PC-3 (cell line): ENCODE measurements around the gene SERPINE2. TPM values are rescaled to one million over a fixed set of nuclear protein-coding genes. Genes with fewer than 3 reads are reported as not detected.

ENCODE experiments used
- ATAC-seq: fragments of 200-7000 bp; cut with Tn5 transposase; 2 replicates; pipeline ENCODE4 v1.9.1; 2020; ENCODE audit warnings: mild to moderate bottlenecking, moderate library complexity
- BruUV-seq: library from RNA; stranded (reverse); fragments of 400-500 nt; replicated peaks from 2 replicates; lab custom pipeline; 2021; lab: Mats Ljungman, UMichigan
- CTCF ChIA-PET: fragments of 300-600 bp; sonication (Branson Sonifier 250); formaldehyde crosslinking; loops from one replicate; lab custom pipeline; 2022; ENCODE audit warnings: antibody characterized with exemption; lab: Charles Lee
- POLR2A ChIA-PET: fragments of 300-600 bp; sonication (Branson Sonifier 250); formaldehyde crosslinking; loops from one replicate; lab custom pipeline; 2022; ENCODE audit warnings: antibody characterized with exemption; ENCODE audit not compliant: unreplicated experiment; lab: Charles Lee
- DNase-seq: peaks from one replicate; pipeline ENCODE4 v3.0.0-alpha.2; 2015
- H2AFZ ChIP-seq: fragments of 300-600 bp; sonication (generic); 2 replicates; pipeline ENCODE4 v1.6.0; 2016; ENCODE audit warnings: antibody characterized with exemption, low read length
- H3F3A ChIP-seq: fragments of 300-600 bp; sonication (generic); one replicate; pipeline ENCODE4 v1.6.0; 2017; ENCODE audit warnings: antibody characterized with exemption, low read length, control low read depth, mild to moderate bottlenecking; ENCODE audit not compliant: unreplicated experiment
- H3K27ac ChIP-seq: fragments of 300-600 bp; sonication (generic); 2 replicates; pipeline ENCODE4 v1.5.1; 2016; ENCODE audit warnings: mild to moderate bottlenecking, low read length
- H3K27me3 ChIP-seq: fragments of 300-600 bp; sonication (generic); 2 replicates; pipeline ENCODE4 v1.6.1; 2016; ENCODE audit warnings: low read length, mixed read lengths
- H3K36me3 ChIP-seq: fragments of 300-600 bp; sonication (generic); 2 replicates; pipeline ENCODE4 v1.6.1; 2016; ENCODE audit warnings: low read depth, mixed run types, low read length, mixed read lengths
- H3K4me1 ChIP-seq: fragments of 300-600 bp; sonication (generic); 2 replicates; pipeline ENCODE4 v1.5.1; 2016; ENCODE audit warnings: low read length; ENCODE audit not compliant: insufficient read depth
- H3K4me2 ChIP-seq: fragments of 300-600 bp; sonication (generic); 2 replicates; pipeline ENCODE4 v1.6.0; 2016; ENCODE audit warnings: low read length
- H3K4me3 ChIP-seq: fragments of 300-600 bp; sonication (generic); 2 replicates; pipeline ENCODE4 v1.5.1; 2016; ENCODE audit warnings: mild to moderate bottlenecking, low read length, mixed read lengths
- H3K79me2 ChIP-seq: fragments of 300-600 bp; sonication (generic); 2 replicates; pipeline ENCODE4 v1.6.1; 2017; ENCODE audit warnings: low read length, mixed read lengths
- H3K9ac ChIP-seq: fragments of 300-600 bp; sonication (generic); 2 replicates; pipeline ENCODE4 v1.6.0; 2016; ENCODE audit warnings: mild to moderate bottlenecking, low read length
- H3K9me2 ChIP-seq: fragments of 300-600 bp; sonication (generic); replicated peaks from 2 replicates; pipeline ENCODE4 v1.6.1; 2016; ENCODE audit warnings: mixed run types, low read length, mixed read lengths
- H3K9me3 ChIP-seq: fragments of 300-600 bp; sonication (generic); 2 replicates; pipeline ENCODE4 v1.6.1; 2016; ENCODE audit warnings: low read length, mixed read lengths
- H4K20me1 ChIP-seq: fragments of 300-600 bp; sonication (generic); 2 replicates; pipeline ENCODE4 v1.6.1; 2016; ENCODE audit warnings: low read length, mixed read lengths
- EZH2 ChIP-seq: fragments of 300-600 bp; sonication (generic); IDR thresholded peaks from one replicate; pipeline ENCODE4 v1.6.1; 2017; ENCODE audit warnings: antibody characterized with exemption, mild to moderate bottlenecking, low read length; ENCODE audit not compliant: unreplicated experiment
- EZH2phosphoT487 ChIP-seq: fragments of 300-600 bp; sonication (generic); IDR thresholded peaks from 2 replicates; pipeline ENCODE4 v1.6.1; 2018; ENCODE audit warnings: mild to moderate bottlenecking, antibody characterized with exemption, low read length, borderline replicate concordance
- intact Hi-C: fragments of 100-400 bp; cut with micrococcal nuclease; formaldehyde crosslinking; loops from 2 replicates; pipeline ENCODE4 v1.9.0; 2023
- total RNA-seq: library from RNA; depleted of rRNA; stranded (reverse); fragments of >200 nt; gene quantifications from 2 replicates; pipeline ENCODE4 v1.2.3, GENCODE V29; 2014
- TF ChIP-seq, protein P1 (sequence below): fragments of 300-600 bp; sonication (generic); conservative IDR thresholded peaks from 2 replicates; pipeline ENCODE4 v1.5.1; 2017; ENCODE audit warnings: antibody characterized with exemption, low read depth, mild to moderate bottlenecking, low read length

SERPINE2 gene
- total RNA-seq, 1 experiment from 2014 or later, result 17.1 TPM

DNA sequence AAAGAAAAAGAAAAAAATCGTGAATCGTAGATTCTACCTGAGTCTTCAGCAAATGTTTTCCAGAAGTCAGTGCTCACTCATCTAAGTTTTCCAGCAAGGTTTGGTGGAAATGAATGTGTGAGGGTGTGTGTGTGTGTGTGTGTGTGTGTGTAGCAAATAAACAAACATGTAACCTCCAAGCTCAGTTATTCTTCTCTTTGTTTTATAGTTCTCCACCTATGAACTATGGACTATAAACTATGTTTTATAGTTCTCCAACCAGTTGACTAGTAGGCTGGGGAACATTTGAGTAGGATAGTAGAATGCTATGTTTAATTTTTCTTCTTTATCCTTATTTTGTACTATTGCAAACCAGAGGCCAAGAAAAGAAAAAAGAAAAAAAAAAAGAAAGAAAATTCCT lies 44.6 kb upstream of the SERPINE2 start:
- POLR2A ChIA-PET, result interaction anchor here (0.6 kb wide), 1 partner anchor 35 kb away, joined by 3 read pairs; no protein-coding TSS in a partner anchor

DNA sequence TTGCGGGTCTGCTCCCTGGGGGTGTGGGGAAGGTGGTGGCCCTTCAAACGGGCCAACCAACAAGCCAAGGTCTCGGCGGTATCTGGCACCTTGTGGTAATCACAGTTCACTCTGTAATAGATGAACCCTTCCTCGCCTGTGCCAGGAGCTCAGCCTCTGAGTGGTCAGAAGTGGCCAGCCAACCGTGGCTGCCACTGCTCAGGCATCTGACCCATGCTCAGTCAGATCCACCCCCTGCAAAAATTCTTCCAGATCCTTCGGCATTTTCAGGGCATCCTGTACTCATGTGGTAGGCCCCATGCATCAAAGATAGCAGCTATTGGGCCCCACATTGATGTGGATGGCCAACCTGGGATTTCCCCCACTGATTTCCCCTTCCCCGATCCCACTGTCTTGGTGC lies 39.6 kb upstream of the SERPINE2 start:
- Histone ChIP-seq H3F3A (no peaks in the 10 kb centered on the region), H3K36me3 (no peaks in the 10 kb centered on the region), H3K27me3 (no peaks in the 10 kb centered on the region), H3K9me3 (no peaks in the 10 kb centered on the region), H3K9ac (no peak overlapping the region), H3K4me1 (no peaks in the 10 kb centered on the region), H3K27ac (no peak overlapping the region), H3K4me2 (no peak overlapping the region), H3K79me2 (no peaks in the 10 kb centered on the region), H3K4me3 (no peak overlapping the region), H3K9me2 (no peaks in the 10 kb centered on the region), H2AFZ (no peak overlapping the region), H4K20me1 (no peaks in the 10 kb centered on the region)
- POLR2A ChIA-PET, result no interaction called here
- CTCF ChIA-PET, result interaction anchor here (0.6 kb wide), 1 partner anchor 279 kb away, joined by 3 read pairs; no protein-coding TSS in a partner anchor
- TF ChIP-seq EZH2phosphoT487, result no peak
- BruUV-seq, result no TSS peak
- ATAC-seq (no peak), DNase-seq (no peak)
- intact Hi-C loops, result no loop called here

More for the DNA sequence above, 44.6 kb upstream of the SERPINE2 start:
- no TSS peak for BruUV-seq
- DNase-seq (no peak), ATAC-seq (no peak)
- H3K27me3 ChIP-seq, result no peaks in the 10 kb centered on the region
- H3K4me3 ChIP-seq, result no peak overlapping the region
- TF ChIP-seq EZH2phosphoT487, result no peak
- TF ChIP-seq EZH2, result no peak
- TF ChIP-seq, protein P1, sequence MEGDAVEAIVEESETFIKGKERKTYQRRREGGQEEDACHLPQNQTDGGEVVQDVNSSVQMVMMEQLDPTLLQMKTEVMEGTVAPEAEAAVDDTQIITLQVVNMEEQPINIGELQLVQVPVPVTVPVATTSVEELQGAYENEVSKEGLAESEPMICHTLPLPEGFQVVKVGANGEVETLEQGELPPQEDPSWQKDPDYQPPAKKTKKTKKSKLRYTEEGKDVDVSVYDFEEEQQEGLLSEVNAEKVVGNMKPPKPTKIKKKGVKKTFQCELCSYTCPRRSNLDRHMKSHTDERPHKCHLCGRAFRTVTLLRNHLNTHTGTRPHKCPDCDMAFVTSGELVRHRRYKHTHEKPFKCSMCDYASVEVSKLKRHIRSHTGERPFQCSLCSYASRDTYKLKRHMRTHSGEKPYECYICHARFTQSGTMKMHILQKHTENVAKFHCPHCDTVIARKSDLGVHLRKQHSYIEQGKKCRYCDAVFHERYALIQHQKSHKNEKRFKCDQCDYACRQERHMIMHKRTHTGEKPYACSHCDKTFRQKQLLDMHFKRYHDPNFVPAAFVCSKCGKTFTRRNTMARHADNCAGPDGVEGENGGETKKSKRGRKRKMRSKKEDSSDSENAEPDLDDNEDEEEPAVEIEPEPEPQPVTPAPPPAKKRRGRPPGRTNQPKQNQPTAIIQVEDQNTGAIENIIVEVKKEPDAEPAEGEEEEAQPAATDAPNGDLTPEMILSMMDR, result no peak
- no peak overlapping the region for H3K27ac ChIP-seq
- no peak overlapping the region for H2AFZ ChIP-seq
- H3K4me1 ChIP-seq, result peaks cover 35% of the 10 kb centered on the region
- no peak overlapping the region for H3K4me2 ChIP-seq
- no peaks in the 10 kb centered on the region for H4K20me1 ChIP-seq
- no peaks in the 10 kb centered on the region for H3K79me2 ChIP-seq
- no peak overlapping the region for H3K9ac ChIP-seq
- H3K36me3 ChIP-seq, result no peaks in the 10 kb centered on the region
- H3F3A ChIP-seq, result peaks cover 11% of the 10 kb centered on the region
- H3K9me3 ChIP-seq, result no peaks in the 10 kb centered on the region
- CTCF ChIA-PET, result no interaction called here
- intact Hi-C loops, result loop anchor here (2.0 kb wide), 1 partner anchor 89 kb away; no protein-coding TSS in a partner anchor
- H3K9me2 ChIP-seq, result no peaks in the 10 kb centered on the region

DNA sequence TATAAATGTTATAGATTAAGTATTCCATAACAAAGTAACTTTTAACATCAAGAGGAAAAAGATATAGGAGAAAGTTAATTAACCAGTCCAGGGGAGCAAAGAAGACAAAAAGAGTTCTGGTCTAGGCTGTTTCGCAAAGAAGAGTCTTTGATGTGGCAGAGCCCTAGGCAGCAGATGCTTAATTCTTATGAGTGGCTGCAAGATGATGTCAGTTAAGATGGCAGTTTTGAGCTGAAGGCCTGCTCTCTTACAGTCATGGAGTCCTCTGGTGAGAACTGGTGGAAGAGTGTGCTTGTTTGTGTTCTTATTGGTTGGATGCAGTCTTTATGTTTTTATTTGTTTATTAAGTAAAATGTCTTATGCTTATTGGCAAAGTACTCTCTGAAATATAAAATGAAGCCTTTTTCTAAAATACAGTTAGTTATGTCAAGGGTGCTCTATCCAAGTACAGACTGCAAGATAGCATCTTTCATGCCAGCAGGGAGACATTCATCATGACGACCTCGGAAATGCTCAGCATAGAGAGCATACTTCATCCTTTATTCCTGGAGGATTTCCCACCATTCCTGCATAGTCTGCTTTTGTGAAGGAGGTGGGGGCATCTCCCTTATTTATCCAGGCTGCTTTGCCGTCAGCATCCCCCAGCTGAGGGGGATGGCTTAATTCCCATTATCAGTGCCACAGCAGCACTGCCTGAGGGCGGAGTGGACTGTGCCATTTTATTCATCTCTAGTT lies 38.9 kb upstream of the SERPINE2 start:
- ATAC-seq (no peak), DNase-seq (no peak)
- H3K9me2 ChIP-seq, result no peaks in the 10 kb centered on the region
- TF ChIP-seq, protein P1, result no peak
- TF ChIP-seq EZH2 (no peak), EZH2phosphoT487 (no peak)
- H3K27me3 ChIP-seq, result no peaks in the 10 kb centered on the region
- CTCF ChIA-PET, result interaction anchor here (0.6 kb wide), 1 partner anchor 280 kb away, joined by 3 read pairs; no protein-coding TSS in a partner anchor
- POLR2A ChIA-PET, result no interaction called here
- H3K9me3 ChIP-seq, result no peaks in the 10 kb centered on the region
- no peak overlapping the region for H3K4me3 ChIP-seq
- BruUV-seq, result no TSS peak
- H3K9ac ChIP-seq, result no peak overlapping the region
- H3K79me2 ChIP-seq, result no peaks in the 10 kb centered on the region
- intact Hi-C loops, result no loop called here
- no peaks in the 10 kb centered on the region for H4K20me1 ChIP-seq
- H3K36me3 ChIP-seq, result no peaks in the 10 kb centered on the region
- no peak overlapping the region for H3K27ac ChIP-seq
- no peak overlapping the region for H2AFZ ChIP-seq
- H3K4me1 ChIP-seq, result no peaks in the 10 kb centered on the region
- no peaks in the 10 kb centered on the region for H3F3A ChIP-seq
- H3K4me2 ChIP-seq, result no peak overlapping the region
